ENCODE measurements around the gene ABAT.

DNA sequence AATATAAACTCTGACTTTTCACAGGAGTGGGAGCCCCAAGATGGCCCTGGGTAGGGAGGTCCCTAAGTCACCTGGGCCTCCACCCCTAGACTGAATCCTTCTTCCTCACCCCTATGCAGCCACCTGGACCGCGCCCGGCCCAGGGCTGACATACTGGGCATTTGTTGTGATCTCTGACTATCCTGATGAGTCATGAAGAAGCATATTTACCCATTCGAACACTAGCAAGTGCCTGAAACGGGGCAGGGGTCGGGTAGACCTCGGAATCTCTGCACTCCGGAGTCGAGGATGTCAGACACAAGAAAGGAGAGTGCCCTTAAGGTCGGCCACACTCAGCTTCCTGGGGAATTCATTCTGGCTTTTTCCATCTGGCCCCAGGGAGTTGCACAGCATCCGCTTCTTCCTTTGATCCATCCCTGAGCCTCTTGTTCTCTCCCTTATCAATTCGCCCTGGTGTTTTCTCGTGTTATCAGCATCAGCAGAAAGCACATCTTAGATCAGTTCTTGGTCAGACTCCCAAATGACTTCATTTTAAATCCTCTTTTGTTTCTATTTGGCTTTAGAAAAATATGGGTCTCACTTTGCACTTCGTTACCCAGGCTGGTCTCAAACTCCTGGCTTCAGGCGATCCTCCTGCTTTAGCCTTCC lies 42.5 kb upstream of the ABAT start:
- TF ChIP-seq CTCF (IDR thresholded peaks at IDR 0.05), result no peak
- TF ChIP-seq POLR2A (IDR thresholded peaks at IDR 0.05), result no peak
